K562 (cell line): ENCODE data around the gene GNB2. TPM values are rescaled to one million over a fixed set of nuclear protein-coding genes. Genes with fewer than 3 reads are reported as not detected.

Experiments used
- ATF6 ChIP-seq: sonication (generic); formaldehyde crosslinking; IDR thresholded peaks from 2 replicates; pipeline ENCODE4 v1.4.0; 2020; ENCODE audit warnings: mild to moderate bottlenecking, missing genetic modification reagents
- BHLHE40 ChIP-seq: IDR thresholded peaks from 2 replicates; pipeline ENCODE4 v1.6.1; 2011; ENCODE audit warnings: low read length, improper control_type of control experiment
- CAMTA2 ChIP-seq: fragments of 250-450 bp; sonication (Bioruptor Pico); conservative IDR thresholded peaks from 2 replicates; pipeline ENCODE4 v1.5.1; 2022
- CHD1 ChIP-seq: fragments of 200-600 bp; sonication (generic); IDR thresholded peaks from one replicate; pipeline ENCODE4 v1.6.1; 2012; ENCODE audit warnings: mild to moderate bottlenecking, moderate library complexity, low read length, inconsistent platforms
- COPS2 ChIP-seq: fragments of 450-650 bp; conservative IDR thresholded peaks from 2 replicates; pipeline ENCODE4 v1.6.1; 2016; ENCODE audit warnings: mild to moderate bottlenecking, moderate library complexity
- CTBP1 ChIP-seq: fragments of 450-650 bp; IDR thresholded peaks from 2 replicates; pipeline ENCODE4 v1.6.1; 2016; ENCODE audit warnings: borderline replicate concordance
- CXXC5 ChIP-seq: fragments of 250-450 bp; sonication (Bioruptor Pico); IDR thresholded peaks from 2 replicates; pipeline ENCODE4 v1.8.0; 2022; ENCODE audit warnings: inconsistent platforms, mild to moderate bottlenecking, moderate library complexity
- ETS1 ChIP-seq: conservative IDR thresholded peaks from 2 replicates; pipeline ENCODE4 v1.6.1; 2011; ENCODE audit warnings: low read depth, mild to moderate bottlenecking, low read length; ENCODE audit not compliant: control insufficient read depth
- FOXP4 ChIP-seq: sonication (generic); formaldehyde crosslinking; IDR thresholded peaks from 2 replicates; pipeline ENCODE4 v1.8.0; 2022; ENCODE audit warnings: mild to moderate bottlenecking, missing genetic modification reagents, borderline replicate concordance
- HDAC1 ChIP-seq, 2 experiments: fragments of 450-650 bp; IDR thresholded peaks; 2 replicates each; pipeline ENCODE4 v1.6.1; 2016 to 2017; ENCODE audit warnings: inconsistent platforms in 1 of 2, mild to moderate bottlenecking in 1 of 2, moderate library complexity in 1 of 2
- HNRNPH1 ChIP-seq: fragments of 200-400 bp; formaldehyde crosslinking; optimal IDR thresholded peaks from 2 replicates; pipeline ENCODE3; 2017; ENCODE audit warnings: low read depth, mild to moderate bottlenecking, low read length, moderate library complexity
- ILK ChIP-seq: fragments of 450-650 bp; IDR thresholded peaks from 2 replicates; pipeline ENCODE4 v1.6.1; 2016; ENCODE audit warnings: missing genetic modification characterization, low read depth, mild to moderate bottlenecking, missing compliant biosample characterization, moderate library complexity, borderline replicate concordance
- L3MBTL2 ChIP-seq: fragments of 450-650 bp; IDR thresholded peaks from 2 replicates; pipeline ENCODE4 v1.6.1; 2016; ENCODE audit warnings: mild to moderate bottlenecking, moderate library complexity
- MBD2 ChIP-seq: sonication (generic); IDR thresholded peaks from 2 replicates; pipeline ENCODE4 v1.6.1; 2016; ENCODE audit warnings: low read depth, borderline replicate concordance
- MECOM ChIP-seq: fragments of 250-450 bp; sonication (Bioruptor Pico); IDR thresholded peaks from 2 replicates; pipeline ENCODE4 v1.8.0; 2022; ENCODE audit warnings: inconsistent platforms
- NR0B1 ChIP-seq: fragments of 450-650 bp; IDR thresholded peaks from one replicate; pipeline ENCODE4 v1.6.1; 2018; ENCODE audit warnings: mild to moderate bottlenecking, moderate library complexity; ENCODE audit not compliant: partially characterized antibody
- SMAD3 ChIP-seq: fragments of 450-650 bp; formaldehyde crosslinking; conservative IDR thresholded peaks from 2 replicates; pipeline ENCODE4 v1.4.0; 2020; ENCODE audit warnings: mild to moderate bottlenecking
- XRCC4 ChIP-seq: IDR thresholded peaks from one replicate; pipeline ENCODE4 v1.6.1; 2011; ENCODE audit not compliant: insufficient read depth, insufficient read length; ENCODE audit errors: extremely low read depth
- ZNF197 ChIP-seq: fragments of 200-800 bp; sonication (Bioruptor generic); IDR thresholded peaks from 2 replicates; pipeline ENCODE4 v1.6.1; 2016; ENCODE audit warnings: low read depth, missing genetic modification characterization, missing compliant biosample characterization
- ZNF224 ChIP-seq: sonication (generic); formaldehyde crosslinking; IDR thresholded peaks from 2 replicates; pipeline ENCODE4 v1.8.0; 2022; ENCODE audit warnings: mild to moderate bottlenecking, missing genetic modification reagents
- ZNF282 ChIP-seq: sonication (generic); formaldehyde crosslinking; IDR thresholded peaks from 2 replicates; pipeline ENCODE4 v1.8.1; 2023; ENCODE audit warnings: missing genetic modification reagents
- ZNF644 ChIP-seq: fragments of 200-800 bp; sonication (Bioruptor generic); IDR thresholded peaks from 2 replicates; pipeline ENCODE4 v1.6.1; 2016; ENCODE audit warnings: low read depth, missing genetic modification characterization, missing compliant biosample characterization
- polyA plus RNA-seq, 8 experiments: library from polyadenylated mRNA; depleted of rRNA in 4 of 8; stranded (reverse) in 5 of 8; unstranded in 3 of 8; fragments of >200 nt; fragmentation: Nextera tagmentation in 2 of 8; fragmentation: Illumina TruSeq in 1 of 8; extraction: Ambion mirVana in 2 of 8; extraction: Trizol in 1 of 8; gene quantifications; 2 replicates each; pipeline versions ENCODE4 v1.2.1 to v1.2.3, GENCODE V29; 2011 to 2014; ENCODE audit warnings: inconsistent platforms in 1 of 8, missing spikeins in 1 of 8
- total RNA-seq, 7 experiments: library from RNA; depleted of rRNA in 6 of 7; stranded (reverse); fragments of >200 nt in 6 of 7; fragmentation: Illumina TruSeq in 2 of 7; extraction: Trizol in 2 of 7; gene quantifications; 2 replicates each; pipeline versions ENCODE4 v1.2.1 to v1.2.3, GENCODE V29; 2011 to 2021; ENCODE audit warnings: low replicate concordance in 1 of 7

The GNB2 gene
- total and polyA plus RNA-seq, 9 of the 15 experiments (the other 6 are each of a cell fraction or from before 2014, with no cell fraction given): 0.65 to 320 (median 104) TPM

GRCh38 chr7:100640517-100641440, 32.8 kb upstream of the GNB2 start (continued):
- TF ChIP-seq MBD2 (no peak), NR0B1 (no peak), ILK (tag) (no peak), CAMTA2 (no peak), CXXC5 (CRISPR knock-in tag) (peak; percentile 6), ETS1 (0 out of 2 replicates have a peak, but pooled peaks have one; percentile 28), ZNF197 (CRISPR knock-in tag) (no peak; the same call in 1 of the 2 replicates), L3MBTL2 (no peak), BHLHE40 (0 out of 2 replicates have a peak, but pooled peaks have one; percentile 5), ATF6 (no peak; the same call in 1 of the 2 replicates), MECOM (CRISPR knock-in tag) (no peak), ZNF644 (tag) (no peak; the same call in 1 of the 2 replicates), HNRNPH1 (no peak), XRCC4 (no peak), CTBP1 (peak; percentile 62), HDAC1 (IDR thresholded peaks at IDR 0.05) (no peak), CHD1 (peak; percentile 55), FOXP4 (no peak), SMAD3 (CRISPR knock-in tag) (no peak), ZNF282 (no peak), ZNF224 (CRISPR knock-in tag) (no peak), COPS2 (no peak)
